Calu3 (cell line): ENCODE data around the gene DOCK1. TPM values are rescaled to one million over a fixed set of nuclear protein-coding genes. Genes with fewer than 3 reads are reported as not detected.
"Not testable (repeated sequence)": the region's sequence is repeated elsewhere in the genome, so short reads cannot be mapped to it uniquely, and the experiment has no call there.

Experiments
- BruUV-seq: library from RNA; stranded (reverse); fragments of 400-500 nt; replicated peaks from 2 replicates; lab custom pipeline; 2021; lab: Mats Ljungman, UMichigan
- CTCF ChIA-PET: fragments of 300-600 bp; sonication (Branson Sonifier 250); formaldehyde crosslinking; loops from one replicate; lab custom pipeline; 2022; ENCODE audit warnings: antibody characterized with exemption; lab: Charles Lee
- DNase-seq: peaks from one replicate; pipeline ENCODE4 v3.0.0; 2022
- H3K27ac Mint-ChIP-seq: one replicate; pipeline ENCODE4 v1.8.0; 2022; ENCODE audit warnings: mixed read lengths; ENCODE audit not compliant: unreplicated experiment
- H3K27me3 Mint-ChIP-seq: one replicate; pipeline ENCODE4 v1.8.0; 2022; ENCODE audit warnings: mixed read lengths; ENCODE audit not compliant: unreplicated experiment
- H3K36me3 Mint-ChIP-seq: one replicate; pipeline ENCODE4 v1.8.0; 2022; ENCODE audit warnings: mild to moderate bottlenecking, moderate library complexity, mixed read lengths; ENCODE audit not compliant: insufficient read depth, unreplicated experiment
- H3K4me1 Mint-ChIP-seq: one replicate; pipeline ENCODE4 v1.8.0; 2022; ENCODE audit warnings: mild to moderate bottlenecking, low read depth, mixed read lengths; ENCODE audit not compliant: unreplicated experiment
- H3K4me3 Mint-ChIP-seq: one replicate; pipeline ENCODE4 v1.8.0; 2022; ENCODE audit warnings: mild to moderate bottlenecking, low read depth, moderate library complexity, mixed read lengths; ENCODE audit not compliant: unreplicated experiment
- H3K9me3 Mint-ChIP-seq: one replicate; pipeline ENCODE4 v1.8.0; 2022; ENCODE audit warnings: low read depth, mixed read lengths; ENCODE audit not compliant: unreplicated experiment
- CTCF ChIP-seq: fragments of 200-600 bp; IDR thresholded peaks from one replicate; pipeline ENCODE4 v1.8.0; 2022; ENCODE audit warnings: antibody characterized with exemption; ENCODE audit not compliant: unreplicated experiment
- intact Hi-C: fragments of 100-400 bp; cut with micrococcal nuclease; formaldehyde crosslinking; loops from one replicate; pipeline ENCODE4 v1.10.0; 2022; ENCODE audit not compliant: unreplicated experiment
- total RNA-seq: library from RNA; stranded (reverse); gene quantifications from 2 replicates; pipeline ENCODE4 v1.2.3, GENCODE V29; 2022

The DOCK1 gene
- total RNA-seq, 1 experiment from 2014 or later = 34.2 TPM

DNA sequence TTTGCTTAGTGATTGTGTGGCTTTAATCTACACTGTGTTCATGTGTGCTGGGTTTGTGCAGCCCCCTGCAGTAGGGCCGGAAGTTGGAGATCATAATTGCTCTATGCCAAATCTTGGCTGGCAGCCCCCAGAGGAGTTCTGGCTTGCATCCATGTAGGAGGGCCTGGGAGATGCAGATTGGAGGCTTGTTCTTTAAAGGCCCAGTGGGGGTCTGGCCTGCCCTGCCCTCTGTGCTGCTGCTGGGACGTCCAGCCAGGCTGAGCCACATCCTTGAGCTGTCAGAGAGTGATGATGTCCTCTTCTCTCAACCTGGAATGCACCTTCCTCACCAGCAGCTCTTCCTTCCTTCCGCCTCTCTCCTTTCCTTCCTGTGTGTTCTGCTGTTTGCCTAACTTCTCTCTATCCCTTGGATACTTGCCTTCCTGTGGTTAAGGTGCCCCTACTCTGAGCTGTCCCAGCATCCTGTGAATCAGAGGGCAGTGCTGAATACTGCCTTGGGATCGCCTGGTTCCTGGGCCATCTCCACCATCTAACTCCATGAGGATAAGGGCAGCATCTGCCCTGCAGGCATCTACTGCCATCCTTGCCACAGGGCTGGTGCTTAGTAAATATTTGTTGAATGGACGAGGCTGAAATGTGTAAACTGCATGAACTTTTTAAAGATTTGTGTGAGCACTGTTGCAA is 30.2 kb downstream of the DOCK1 start:
- no peak overlapping the region for H3K27ac Mint-ChIP-seq
- CTCF ChIA-PET = no interaction called here
- no TSS peak for BruUV-seq

GRCh38 chr10:126937026-126937425 is 31.8 kb downstream of the DOCK1 start:
- DNase-seq = no peak
- no peaks in the 10 kb centered on the region for H3K9me3 Mint-ChIP-seq
- intact Hi-C loops = no loop called here
- TF ChIP-seq CTCF = no peak
- no peak overlapping the region for H3K4me3 Mint-ChIP-seq
- CTCF ChIA-PET = no interaction called here
- no peaks in the 10 kb centered on the region for H3K27me3 Mint-ChIP-seq
- peaks cover 6% of the 10 kb centered on the region for H3K36me3 Mint-ChIP-seq
- no peak overlapping the region for H3K27ac Mint-ChIP-seq
- no TSS peak for BruUV-seq
- peaks cover 8% of the 10 kb centered on the region for H3K4me1 Mint-ChIP-seq

More for the DNA sequence above, 30.2 kb downstream of the DOCK1 start:
- no peak for TF ChIP-seq CTCF
- peaks cover 6% of the 10 kb centered on the region for H3K36me3 Mint-ChIP-seq
- no peaks in the 10 kb centered on the region for H3K27me3 Mint-ChIP-seq
- H3K4me3 Mint-ChIP-seq = no peak overlapping the region
- H3K9me3 Mint-ChIP-seq = no peaks in the 10 kb centered on the region
- DNase-seq = no peak
- intact Hi-C loops = no loop called here
- peaks cover 8% of the 10 kb centered on the region for H3K4me1 Mint-ChIP-seq

GRCh38 chr10:126938121-126938520 is 32.9 kb downstream of the DOCK1 start:
- H3K36me3 Mint-ChIP-seq, intact Hi-C loops, H3K9me3 Mint-ChIP-seq, BruUV-seq, DNase-seq, H3K4me1 Mint-ChIP-seq, H3K27ac Mint-ChIP-seq, H3K27me3 Mint-ChIP-seq, CTCF ChIA-PET, H3K4me3 Mint-ChIP-seq: not testable (repeated sequence)

- Mint-ChIP-seq H3K27me3 (no peaks in the 10 kb centered on the region), H3K4me3 (no peak overlapping the region), H3K4me1 (peaks cover 8% of the 10 kb centered on the region), H3K9me3 (peaks cover 3% of the 10 kb centered on the region), H3K36me3 (peaks cover 6% of the 10 kb centered on the region), H3K27ac (no peak overlapping the region)
- no peak for TF ChIP-seq CTCF
- no TSS peak for BruUV-seq
- CTCF ChIA-PET = no interaction called here
- no peak for DNase-seq
- intact Hi-C loops = no loop called here
These were observed 34.5 kb downstream of the DOCK1 start for GRCh38 chr10:126939706-126940105.

- no peak for TF ChIP-seq CTCF
- H3K27me3 Mint-ChIP-seq = no peaks in the 10 kb centered on the region
- peaks cover 1% of the 10 kb centered on the region for H3K4me1 Mint-ChIP-seq
- no peak overlapping the region for H3K4me3 Mint-ChIP-seq
- no TSS peak for BruUV-seq
- DNase-seq = no peak
- H3K9me3 Mint-ChIP-seq = peaks cover 3% of the 10 kb centered on the region
- H3K36me3 Mint-ChIP-seq = peaks cover under 1% of the 10 kb centered on the region
- CTCF ChIA-PET = no interaction called here
- no peak overlapping the region for H3K27ac Mint-ChIP-seq
- intact Hi-C loops = no loop called here
These were observed 35.6 kb downstream of the DOCK1 start for GRCh38 chr10:126940670-126941310.
